ENCODE data around the gene GPR31. TPM values are rescaled to one million over a fixed set of nuclear protein-coding genes. Genes with fewer than 3 reads are reported as not detected.

Gene GPR31
- total RNA-seq, 1 experiment from 2014 or later = not detected

DNA sequence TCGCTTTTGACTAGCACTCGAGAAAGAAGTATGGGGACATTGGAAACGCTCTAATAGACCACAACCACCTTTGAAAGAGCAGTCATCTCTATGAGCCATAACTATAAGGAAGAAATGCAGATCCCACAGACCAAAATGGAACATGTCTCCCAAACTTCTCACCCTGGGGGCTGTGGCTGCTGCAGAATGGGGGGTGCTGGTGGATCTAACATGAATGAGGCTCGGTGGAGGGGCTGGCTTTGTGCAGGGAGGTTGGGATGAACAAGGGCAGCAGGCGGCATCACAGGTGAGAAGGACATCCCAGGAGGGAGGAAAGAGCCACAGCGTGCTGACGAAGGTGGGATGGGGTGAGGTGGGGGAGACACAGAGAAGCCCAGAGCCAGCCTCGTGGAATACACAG, 45.4 kb downstream of the GPR31 start:
- DNase-seq (no peak), ATAC-seq (no peak)
- Histone ChIP-seq H3F3A (ENCODE audit: low read length, unreplicated experiment) (no peaks in the 10 kb centered on the region), H2AFZ (ENCODE audit: low read length) (no peak overlapping the region), H3K4me3 (ENCODE audit: low read length) (no peak overlapping the region), H4K20me1 (ENCODE audit: low read length) (no peaks in the 10 kb centered on the region), H3K79me2 (ENCODE audit: low read length) (no peaks in the 10 kb centered on the region), H3K9me3 (ENCODE audit: low read length) (no peaks in the 10 kb centered on the region), H3K36me3 (ENCODE audit: low read depth, low read length) (no peaks in the 10 kb centered on the region), H3K9ac (ENCODE audit: low read length) (no peak overlapping the region), H3K4me2 (ENCODE audit: low read length) (no peak overlapping the region), H3K27me3 (ENCODE audit: low read length) (peaks cover 52% of the 10 kb centered on the region), H3K4me1 (ENCODE audit: insufficient read depth, low read length) (no peaks in the 10 kb centered on the region), H3K9me2 (replicated peaks; ENCODE audit: low read length) (no peaks in the 10 kb centered on the region), H3K27ac (ENCODE audit: low read length) (no peak overlapping the region)
- POLR2A ChIA-PET (ENCODE audit: unreplicated experiment) = no interaction called here
- TF ChIP-seq, protein P1, sequence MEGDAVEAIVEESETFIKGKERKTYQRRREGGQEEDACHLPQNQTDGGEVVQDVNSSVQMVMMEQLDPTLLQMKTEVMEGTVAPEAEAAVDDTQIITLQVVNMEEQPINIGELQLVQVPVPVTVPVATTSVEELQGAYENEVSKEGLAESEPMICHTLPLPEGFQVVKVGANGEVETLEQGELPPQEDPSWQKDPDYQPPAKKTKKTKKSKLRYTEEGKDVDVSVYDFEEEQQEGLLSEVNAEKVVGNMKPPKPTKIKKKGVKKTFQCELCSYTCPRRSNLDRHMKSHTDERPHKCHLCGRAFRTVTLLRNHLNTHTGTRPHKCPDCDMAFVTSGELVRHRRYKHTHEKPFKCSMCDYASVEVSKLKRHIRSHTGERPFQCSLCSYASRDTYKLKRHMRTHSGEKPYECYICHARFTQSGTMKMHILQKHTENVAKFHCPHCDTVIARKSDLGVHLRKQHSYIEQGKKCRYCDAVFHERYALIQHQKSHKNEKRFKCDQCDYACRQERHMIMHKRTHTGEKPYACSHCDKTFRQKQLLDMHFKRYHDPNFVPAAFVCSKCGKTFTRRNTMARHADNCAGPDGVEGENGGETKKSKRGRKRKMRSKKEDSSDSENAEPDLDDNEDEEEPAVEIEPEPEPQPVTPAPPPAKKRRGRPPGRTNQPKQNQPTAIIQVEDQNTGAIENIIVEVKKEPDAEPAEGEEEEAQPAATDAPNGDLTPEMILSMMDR (conservative IDR thresholded peaks at IDR 0.05; ENCODE audit: low read depth, low read length) = no peak
- TF ChIP-seq EZH2phosphoT487 (IDR thresholded peaks at IDR 0.05; ENCODE audit: borderline replicate concordance, low read length) = no peak
- no peak for TF ChIP-seq EZH2 (IDR thresholded peaks at IDR 0.05; ENCODE audit: low read length, unreplicated experiment)
- intact Hi-C loops (cut with micrococcal nuclease) = no loop called here
- no TSS peak for BruUV-seq (replicated peaks)
- CTCF ChIA-PET = no interaction called here

DNA sequence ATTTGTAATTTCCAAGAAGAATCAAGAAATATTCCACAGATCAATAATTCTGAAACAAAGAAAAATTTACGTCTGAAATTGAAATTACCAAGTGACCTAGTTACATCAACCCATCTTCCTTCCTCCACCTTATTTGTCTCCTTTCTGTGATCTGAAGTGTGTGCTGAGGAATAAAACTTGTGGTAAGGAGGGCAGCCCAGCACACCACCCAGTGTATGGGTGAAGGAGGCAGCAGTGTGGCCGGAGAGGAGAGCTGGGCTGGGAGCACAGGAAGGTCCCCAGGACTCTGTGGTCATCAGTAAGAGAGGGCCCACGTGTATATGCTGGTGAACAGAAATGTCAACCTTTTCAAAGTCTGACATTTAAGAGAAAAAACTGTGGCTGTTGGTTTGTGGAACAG, 46.2 kb downstream of the GPR31 start:
- H3K9me2 ChIP-seq (replicated peaks; ENCODE audit: low read length) = no peaks in the 10 kb centered on the region
- BruUV-seq (replicated peaks) = no TSS peak
- H3F3A ChIP-seq (ENCODE audit: low read length, unreplicated experiment) = no peaks in the 10 kb centered on the region
- no peaks in the 10 kb centered on the region for H3K79me2 ChIP-seq (ENCODE audit: low read length)
- no peaks in the 10 kb centered on the region for H3K36me3 ChIP-seq (ENCODE audit: low read depth, low read length)
- no peak overlapping the region for H3K4me2 ChIP-seq (ENCODE audit: low read length)
- H3K9me3 ChIP-seq (ENCODE audit: low read length) = no peaks in the 10 kb centered on the region
- CTCF ChIA-PET = no interaction called here
- H3K9ac ChIP-seq (ENCODE audit: low read length) = no peak overlapping the region
- no peaks in the 10 kb centered on the region for H4K20me1 ChIP-seq (ENCODE audit: low read length)
- POLR2A ChIA-PET (ENCODE audit: unreplicated experiment) = no interaction called here
- intact Hi-C loops (cut with micrococcal nuclease) = no loop called here
- no peak for ATAC-seq
- H2AFZ ChIP-seq (ENCODE audit: low read length) = no peak overlapping the region
- no peak overlapping the region for H3K27ac ChIP-seq (ENCODE audit: low read length)
- H3K27me3 ChIP-seq (ENCODE audit: low read length) = peaks cover 60% of the 10 kb centered on the region
- no peak for DNase-seq
- TF ChIP-seq, protein P1 (conservative IDR thresholded peaks at IDR 0.05; ENCODE audit: low read depth, low read length) = no peak
- TF ChIP-seq EZH2 (IDR thresholded peaks at IDR 0.05; ENCODE audit: low read length, unreplicated experiment) (no peak), EZH2phosphoT487 (IDR thresholded peaks at IDR 0.05; ENCODE audit: borderline replicate concordance, low read length) (no peak)
- no peak overlapping the region for H3K4me3 ChIP-seq (ENCODE audit: low read length)
- no peaks in the 10 kb centered on the region for H3K4me1 ChIP-seq (ENCODE audit: insufficient read depth, low read length)

DNA sequence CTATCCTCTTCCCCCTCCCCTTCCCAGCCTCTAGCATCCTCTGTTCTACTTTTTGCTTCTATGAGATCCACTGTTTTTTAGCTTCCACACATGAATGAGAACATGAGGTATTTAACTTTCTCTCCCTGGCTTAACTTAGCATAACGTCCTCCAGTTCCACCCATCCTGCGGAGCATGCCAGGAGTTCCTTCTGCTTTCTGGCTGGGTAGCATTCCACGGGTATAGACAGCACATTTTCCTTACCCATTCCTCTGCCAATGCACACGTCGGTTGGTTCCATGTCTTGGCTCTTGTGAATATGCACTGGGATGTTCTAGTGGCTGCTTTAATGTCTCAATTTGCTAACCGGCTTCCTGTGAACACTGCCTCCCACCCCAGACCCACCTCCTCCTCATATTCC, 48.1 kb downstream of the GPR31 start:
- Histone ChIP-seq H3K4me3 (ENCODE audit: low read length) (no peak overlapping the region), H3K27ac (ENCODE audit: low read length) (no peak overlapping the region), H3K4me2 (ENCODE audit: low read length) (no peak overlapping the region), H3K9ac (ENCODE audit: low read length) (no peak overlapping the region), H3K27me3 (ENCODE audit: low read length) (peaks cover 52% of the 10 kb centered on the region), H3K79me2 (ENCODE audit: low read length) (no peaks in the 10 kb centered on the region), H3K9me3 (ENCODE audit: low read length) (no peaks in the 10 kb centered on the region), H3K36me3 (ENCODE audit: low read depth, low read length) (no peaks in the 10 kb centered on the region), H3F3A (ENCODE audit: low read length, unreplicated experiment) (no peaks in the 10 kb centered on the region), H4K20me1 (ENCODE audit: low read length) (no peaks in the 10 kb centered on the region), H3K4me1 (ENCODE audit: insufficient read depth, low read length) (no peaks in the 10 kb centered on the region), H2AFZ (ENCODE audit: low read length) (no peak overlapping the region), H3K9me2 (replicated peaks; ENCODE audit: low read length) (no peaks in the 10 kb centered on the region)
- CTCF ChIA-PET = no interaction called here
- no TSS peak for BruUV-seq (replicated peaks)
- POLR2A ChIA-PET (ENCODE audit: unreplicated experiment) = no interaction called here
- no peak for TF ChIP-seq EZH2 (IDR thresholded peaks at IDR 0.05; ENCODE audit: low read length, unreplicated experiment)
- DNase-seq (no peak), ATAC-seq (no peak)
- intact Hi-C loops (cut with micrococcal nuclease) = no loop called here
